Lower leg skin (tissue), 4 donors: Measurements from ENCODE around the gene PLEKHH2. TPM values are rescaled to one million over a fixed set of nuclear protein-coding genes. Genes with fewer than 3 reads are reported as not detected.

ENCODE experiments used
- DNase-seq, 2 donors: peaks; one replicate each; pipeline ENCODE4 v3.0.0-alpha.2; 2019; ENCODE audit warnings: low spot score in 2 of 2
- H3K4me3 ChIP-seq: fragments of 200-600 bp; sonication (generic); 2 replicates; pipeline ENCODE4 v1.5.1; 2017; ENCODE audit warnings: mild to moderate bottlenecking, low read depth; ENCODE audit not compliant: poor library complexity, severe bottlenecking
- CTCF ChIP-seq, 3 donors: fragments of 450-650 bp; IDR thresholded peaks; one replicate each; pipeline ENCODE4 v1.5.1; 2016; ENCODE audit warnings: antibody characterized with exemption in 3 of 3, mild to moderate bottlenecking in 3 of 3, moderate library complexity in 2 of 3
- POLR2A ChIP-seq, 2 donors: fragments of 450-650 bp; IDR thresholded peaks; one replicate each; pipeline ENCODE4 v1.6.1; 2016 to 2017; ENCODE audit warnings: antibody characterized with exemption in 2 of 2, mild to moderate bottlenecking in 1 of 2, moderate library complexity in 1 of 2
- WGBS, 2 donors: methylation state at CpG; one replicate each; pipeline ENCODE4 v1.1.5; 2018; 5-methylcytosine and 5-hydroxymethylcytosine counted together
- intact Hi-C: fragments of 100-400 bp; cut with DNase I; formaldehyde crosslinking; loops from one replicate; pipeline ENCODE4 v1.15.0; 2023; ENCODE audit warnings: low total_unique reads
- total RNA-seq, 4 donors: library from RNA; depleted of rRNA; stranded (reverse); fragments of >200 nt; gene quantifications; one replicate each; pipeline ENCODE4 v1.1.0, GENCODE V29; 2016

PLEKHH2 gene
- total RNA-seq, 4 donors from 2014 or later = 10.4 to 17.6 (median 15.4) TPM

DNA sequence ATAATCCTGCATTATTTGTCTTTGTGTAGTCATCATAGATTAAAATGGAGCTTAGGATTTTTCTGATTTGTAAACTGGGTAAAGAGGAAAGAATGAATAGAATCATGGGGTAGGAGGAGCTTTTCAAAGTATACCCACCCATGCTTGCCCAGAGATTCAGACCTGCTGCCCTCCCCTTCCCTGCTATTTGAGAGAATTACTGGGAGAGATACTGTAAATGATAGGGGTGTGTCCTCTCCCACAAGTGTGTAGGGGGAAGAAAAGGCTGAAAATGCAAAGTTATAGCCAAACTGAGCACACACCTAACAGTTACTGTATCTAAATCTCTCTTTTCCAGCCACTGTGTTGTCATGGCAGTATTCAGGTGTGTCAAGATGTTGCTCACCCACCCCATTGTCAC is 115.2 kb downstream of the PLEKHH2 start:
- no peak for DNase-seq
- H3K4me3 ChIP-seq = no peak overlapping the region
- intact Hi-C loops = no loop called here
- TF ChIP-seq POLR2A (IDR thresholded peaks at IDR 0.05) = no peak

- WGBS, 2 donors = 77 to 89% methylated on average over 7 of the region's 7 CpGs
- no peak for DNase-seq
- TF ChIP-seq POLR2A (IDR thresholded peaks at IDR 0.05) (no peak), CTCF (IDR thresholded peaks at IDR 0.05) (no peak)
- H3K4me3 ChIP-seq = no peak overlapping the region
- intact Hi-C loops = no loop called here
These were observed 117.1 kb downstream of the PLEKHH2 start for GRCh38 chr2:43754180-43754579.

- H3K4me3 ChIP-seq = no peak overlapping the region
- intact Hi-C loops = no loop called here
- peak in 1 of 2 donors; percentile 67 for DNase-seq
- TF ChIP-seq CTCF (IDR thresholded peaks at IDR 0.05) = no peak
- TF ChIP-seq POLR2A (IDR thresholded peaks at IDR 0.05) = no peak
- WGBS, 2 donors = 45 to 46% methylated on average over 3 of the region's 3 CpGs
These were observed 121.7 kb downstream of the PLEKHH2 start for GRCh38 chr2:43758739-43759138.

DNA sequence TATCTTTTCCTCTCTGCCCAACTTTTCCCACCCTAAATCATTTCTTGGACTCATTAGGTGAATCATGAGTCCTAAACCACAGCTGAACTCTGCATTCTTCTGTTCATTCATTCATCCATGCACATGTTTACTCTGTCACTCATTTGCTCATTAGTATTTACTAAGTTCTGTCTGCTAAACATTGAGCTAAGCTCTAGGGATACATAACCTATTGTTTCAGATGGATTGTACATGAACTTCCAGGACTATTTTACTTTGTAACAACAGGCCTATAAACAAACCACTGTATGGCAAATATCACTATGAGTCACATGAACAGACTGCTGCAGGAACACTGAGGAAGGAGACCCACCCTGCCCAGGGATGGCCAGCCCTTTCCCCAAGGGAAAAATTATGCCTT is 122.1 kb downstream of the PLEKHH2 start:
- TF ChIP-seq POLR2A (IDR thresholded peaks at IDR 0.05) (no peak), CTCF (IDR thresholded peaks at IDR 0.05) (no peak)
- intact Hi-C loops = no loop called here
- no peak overlapping the region for H3K4me3 ChIP-seq
- peak in 1 of 2 donors; percentile 68 for DNase-seq

GRCh38 chr2:43762286-43762685 is 125.2 kb downstream of the PLEKHH2 start:
- no peak for DNase-seq
- no peak overlapping the region for H3K4me3 ChIP-seq
- 71 to 81% methylated on average over 3 of the region's 3 CpGs for WGBS, 2 donors
- no peak for TF ChIP-seq POLR2A (IDR thresholded peaks at IDR 0.05)
- no peak for TF ChIP-seq CTCF (IDR thresholded peaks at IDR 0.05)
- intact Hi-C loops = no loop called here

GRCh38 chr2:43763091-43763490 is 126.0 kb downstream of the PLEKHH2 start:
- intact Hi-C loops = no loop called here
- 95 to 98% methylated on average over 2 of the region's 2 CpGs for WGBS, 2 donors
- TF ChIP-seq POLR2A (IDR thresholded peaks at IDR 0.05) = no peak
- no peak for TF ChIP-seq CTCF (IDR thresholded peaks at IDR 0.05)
- no peak for DNase-seq
- H3K4me3 ChIP-seq = no peak overlapping the region
